C4-2B (cell line): ENCODE measurements around the gene KIZ.

ENCODE experiments used
- CTCF ChIP-seq: fragments of 450-650 bp; conservative IDR thresholded peaks from 2 replicates; pipeline ENCODE4 v1.5.1; 2017; ENCODE audit warnings: mild to moderate bottlenecking
- ZFX ChIP-seq: fragments of 450-650 bp; IDR thresholded peaks from 2 replicates; pipeline ENCODE4 v1.6.1; 2017

- TF ChIP-seq CTCF (no peak), ZFX (no peak)
Measured at GRCh38 chr20:21184819-21185218, 58.9 kb downstream of the KIZ start.
